Neural progenitor cell (in vitro differentiated cells): Measurements from ENCODE around the gene PVALEF. TPM values are rescaled to one million over a fixed set of nuclear protein-coding genes. Genes with fewer than 3 reads are reported as not detected.

Experiments
- DNase-seq: peaks from one replicate; pipeline ENCODE4 v3.0.0-alpha.2; 2016; ENCODE audit warnings: low spot score
- H2AFZ ChIP-seq: fragments of 200-600 bp; sonication (generic); replicated peaks from 2 replicates; pipeline ENCODE4 v1.6.1; 2016; ENCODE audit warnings: antibody characterized with exemption
- H3F3A ChIP-seq: fragments of 200-600 bp; sonication (generic); 2 replicates; pipeline ENCODE4 v1.6.1; 2016; ENCODE audit warnings: antibody characterized with exemption, low read depth
- H3K27ac ChIP-seq: fragments of 200-600 bp; sonication (generic); 2 replicates; pipeline ENCODE4 v1.5.1; 2016; ENCODE audit warnings: mild to moderate bottlenecking
- H3K27me3 ChIP-seq: fragments of 200-600 bp; sonication (generic); 2 replicates; pipeline ENCODE4 v1.6.1; 2016; ENCODE audit warnings: mild to moderate bottlenecking, moderate library complexity
- H3K36me3 ChIP-seq: fragments of 200-600 bp; sonication (generic); 2 replicates; pipeline ENCODE4 v1.5.1; 2016
- H3K4me1 ChIP-seq: fragments of 200-600 bp; sonication (generic); 2 replicates; pipeline ENCODE4 v1.6.1; 2016; ENCODE audit warnings: mixed run types
- H3K4me2 ChIP-seq: fragments of 200-600 bp; sonication (generic); 2 replicates; pipeline ENCODE4 v1.6.1; 2016
- H3K4me3 ChIP-seq: fragments of 200-600 bp; sonication (generic); 2 replicates; pipeline ENCODE4 v1.5.1; 2016
- H3K79me2 ChIP-seq: fragments of 200-600 bp; sonication (generic); 2 replicates; pipeline ENCODE4 v1.6.1; 2016; ENCODE audit warnings: low read depth
- H3K9ac ChIP-seq: fragments of 200-600 bp; sonication (generic); 2 replicates; pipeline ENCODE4 v1.6.1; 2016
- H3K9me3 ChIP-seq: fragments of 200-600 bp; sonication (generic); 2 replicates; pipeline ENCODE4 v1.5.1; 2016; ENCODE audit warnings: low read depth
- H4K20me1 ChIP-seq: fragments of 200-600 bp; sonication (generic); 2 replicates; pipeline ENCODE4 v1.6.1; 2016; ENCODE audit warnings: low read depth
- H3K27ac Mint-ChIP-seq: 3 replicates; pipeline ENCODE4 v1.8.0; 2021; ENCODE audit warnings: mixed read lengths
- H3K27me3 Mint-ChIP-seq: 2 replicates; pipeline ENCODE4 v1.8.0; 2022; ENCODE audit warnings: low read depth, mild to moderate bottlenecking, inconsistent platforms, moderate library complexity, mixed read lengths; ENCODE audit not compliant: insufficient read depth
- H3K36me3 Mint-ChIP-seq: 3 replicates; pipeline ENCODE4 v1.8.0; 2021; ENCODE audit warnings: mixed read lengths
- H3K4me1 Mint-ChIP-seq: 3 replicates; pipeline ENCODE4 v1.8.0; 2021; ENCODE audit warnings: mixed read lengths
- H3K4me3 Mint-ChIP-seq: 3 replicates; pipeline ENCODE4 v1.8.0; 2021; ENCODE audit warnings: mild to moderate bottlenecking, moderate library complexity, mixed read lengths
- H3K9me3 Mint-ChIP-seq: 3 replicates; pipeline ENCODE4 v1.8.0; 2020; ENCODE audit warnings: mixed read lengths
- EZH2 ChIP-seq: fragments of 200-600 bp; sonication (generic); IDR thresholded peaks from 2 replicates; pipeline ENCODE4 v1.6.1; 2017; ENCODE audit warnings: antibody characterized with exemption, mild to moderate bottlenecking, moderate library complexity
- EZH2phosphoT487 ChIP-seq: fragments of 200-600 bp; sonication (generic); IDR thresholded peaks from 2 replicates; pipeline ENCODE4 v1.6.1; 2017; ENCODE audit warnings: antibody characterized with exemption
- total RNA-seq: library from RNA; depleted of rRNA; stranded (reverse); fragments of >200 nt; gene quantifications from 2 replicates; pipeline ENCODE4 v1.2.3, GENCODE V29; 2015; ENCODE audit warnings: low replicate concordance
- TF ChIP-seq, protein P1 (sequence below): fragments of 200-600 bp; sonication (generic); IDR thresholded peaks from 2 replicates; pipeline ENCODE4 v1.5.1; 2017; ENCODE audit warnings: antibody characterized with exemption, mild to moderate bottlenecking

The PVALEF gene
- total RNA-seq, 1 donor from 2014 or later: not detected

DNA sequence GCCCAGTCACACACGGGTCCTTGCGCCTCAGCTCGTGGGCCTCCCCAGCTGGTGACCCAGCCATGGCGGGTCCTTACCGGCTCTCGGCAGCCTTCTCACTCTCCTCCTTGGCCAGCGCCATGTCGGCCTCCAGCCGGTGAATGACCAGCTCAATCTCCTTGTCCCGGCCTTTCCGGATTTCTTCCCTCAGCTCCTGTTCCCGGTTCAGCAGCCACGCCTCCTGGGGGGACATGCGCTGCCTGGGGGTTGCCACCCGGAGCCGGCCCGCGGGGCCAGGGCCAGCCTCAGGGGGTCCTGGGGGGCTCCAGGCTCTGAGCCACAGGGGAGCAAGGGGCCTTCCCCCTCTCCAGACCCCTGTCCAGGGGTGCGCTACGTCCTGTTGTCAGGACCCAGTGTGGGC, 25.8 kb downstream of the PVALEF start:
- H3K36me3 ChIP-seq: no peaks in the 10 kb centered on the region
- H3K79me2 ChIP-seq: no peaks in the 10 kb centered on the region
- no peaks in the 10 kb centered on the region for H3F3A ChIP-seq
- Mint-ChIP-seq H3K9me3 (no peaks in the 10 kb centered on the region), H3K27me3 (peaks cover 7% of the 10 kb centered on the region), H3K4me3 (no peak overlapping the region), H3K36me3 (no peaks in the 10 kb centered on the region), H3K4me1 (no peaks in the 10 kb centered on the region), H3K27ac (no peak overlapping the region)
- no peaks in the 10 kb centered on the region for H3K27me3 ChIP-seq
- no peak overlapping the region for H3K9ac ChIP-seq
- no peaks in the 10 kb centered on the region for H3K4me1 ChIP-seq
- no peaks in the 10 kb centered on the region for H3K9me3 ChIP-seq
- H4K20me1 ChIP-seq: no peaks in the 10 kb centered on the region
- no peak for TF ChIP-seq EZH2phosphoT487
- TF ChIP-seq, protein P1, sequence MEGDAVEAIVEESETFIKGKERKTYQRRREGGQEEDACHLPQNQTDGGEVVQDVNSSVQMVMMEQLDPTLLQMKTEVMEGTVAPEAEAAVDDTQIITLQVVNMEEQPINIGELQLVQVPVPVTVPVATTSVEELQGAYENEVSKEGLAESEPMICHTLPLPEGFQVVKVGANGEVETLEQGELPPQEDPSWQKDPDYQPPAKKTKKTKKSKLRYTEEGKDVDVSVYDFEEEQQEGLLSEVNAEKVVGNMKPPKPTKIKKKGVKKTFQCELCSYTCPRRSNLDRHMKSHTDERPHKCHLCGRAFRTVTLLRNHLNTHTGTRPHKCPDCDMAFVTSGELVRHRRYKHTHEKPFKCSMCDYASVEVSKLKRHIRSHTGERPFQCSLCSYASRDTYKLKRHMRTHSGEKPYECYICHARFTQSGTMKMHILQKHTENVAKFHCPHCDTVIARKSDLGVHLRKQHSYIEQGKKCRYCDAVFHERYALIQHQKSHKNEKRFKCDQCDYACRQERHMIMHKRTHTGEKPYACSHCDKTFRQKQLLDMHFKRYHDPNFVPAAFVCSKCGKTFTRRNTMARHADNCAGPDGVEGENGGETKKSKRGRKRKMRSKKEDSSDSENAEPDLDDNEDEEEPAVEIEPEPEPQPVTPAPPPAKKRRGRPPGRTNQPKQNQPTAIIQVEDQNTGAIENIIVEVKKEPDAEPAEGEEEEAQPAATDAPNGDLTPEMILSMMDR: no peak
- TF ChIP-seq EZH2: no peak
- H3K27ac ChIP-seq: no peak overlapping the region
- H3K4me2 ChIP-seq: no peak overlapping the region
- no peak overlapping the region for H2AFZ ChIP-seq
- DNase-seq: no peak
- H3K4me3 ChIP-seq: no peak overlapping the region

DNA sequence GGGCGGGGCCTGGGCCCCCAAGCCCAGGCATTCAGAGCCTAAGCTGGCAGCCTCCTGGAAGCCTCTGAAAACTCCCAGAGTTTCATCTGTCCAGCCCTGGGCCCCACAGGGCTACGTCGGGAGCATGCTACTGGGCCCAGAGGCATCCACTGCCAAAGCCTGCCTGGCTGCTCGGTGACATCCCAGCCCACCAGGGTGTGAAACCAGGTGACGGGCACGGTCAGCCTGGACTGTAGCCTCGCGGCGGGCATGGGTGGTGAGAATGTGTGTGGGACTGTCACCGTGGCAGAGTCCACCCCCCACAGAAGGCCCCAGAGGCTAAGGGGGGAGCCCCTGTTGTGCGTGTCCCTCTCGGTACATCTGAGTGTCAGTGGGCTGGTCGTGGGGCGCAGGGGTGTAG, 26.3 kb downstream of the PVALEF start:
- Histone ChIP-seq H3K9me3 (no peaks in the 10 kb centered on the region), H3K27me3 (no peaks in the 10 kb centered on the region), H3F3A (no peaks in the 10 kb centered on the region), H3K36me3 (no peaks in the 10 kb centered on the region), H3K4me1 (no peaks in the 10 kb centered on the region), H3K9ac (no peak overlapping the region), H3K4me3 (no peak overlapping the region), H4K20me1 (no peaks in the 10 kb centered on the region), H3K27ac (no peak overlapping the region), H2AFZ (no peak overlapping the region), H3K4me2 (no peak overlapping the region), H3K79me2 (no peaks in the 10 kb centered on the region)
- Mint-ChIP-seq H3K4me3 (no peak overlapping the region), H3K4me1 (no peaks in the 10 kb centered on the region), H3K27ac (no peak overlapping the region), H3K36me3 (no peaks in the 10 kb centered on the region), H3K27me3 (peaks cover 2% of the 10 kb centered on the region), H3K9me3 (no peaks in the 10 kb centered on the region)
- TF ChIP-seq, protein P1: no peak
- TF ChIP-seq EZH2 (no peak), EZH2phosphoT487 (no peak)
- DNase-seq: no peak

DNA sequence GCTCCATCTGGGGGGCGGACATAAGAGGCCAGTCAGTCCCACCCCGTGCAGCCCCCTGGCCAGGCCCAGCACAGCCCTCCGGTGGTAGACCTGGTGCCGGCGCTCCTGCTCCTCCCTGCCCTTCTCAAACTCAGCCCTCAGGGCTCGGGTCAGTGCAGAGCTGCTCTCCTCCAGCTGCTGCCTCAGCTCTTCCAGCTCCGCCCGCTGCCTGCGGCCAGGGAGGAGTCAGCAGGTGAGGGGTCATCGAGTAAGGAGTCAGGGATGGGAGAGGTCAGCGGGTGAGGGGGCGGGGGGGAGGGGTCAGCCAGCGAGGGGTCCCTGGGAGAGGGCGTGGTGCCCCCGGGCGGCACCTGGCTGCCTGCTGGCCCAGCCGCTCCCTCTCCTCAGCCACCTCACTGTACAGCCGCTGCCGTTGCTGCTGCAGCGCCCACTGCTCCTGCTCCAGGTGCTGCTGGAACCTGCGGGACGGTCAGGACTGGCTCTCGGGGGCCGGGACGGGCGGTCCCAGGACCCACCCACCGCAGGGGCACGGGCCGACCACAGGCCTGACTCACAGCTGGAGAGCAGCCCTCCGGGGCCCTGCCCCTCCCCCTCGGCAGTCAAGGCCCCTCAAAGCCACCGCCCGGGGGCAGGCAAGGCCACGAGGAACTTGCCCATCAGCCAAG, 27.2 kb downstream of the PVALEF start:
- H3K27me3 Mint-ChIP-seq: no peaks in the 10 kb centered on the region
- Histone ChIP-seq H3K4me3 (no peak overlapping the region), H2AFZ (no peak overlapping the region), H3K4me2 (no peak overlapping the region), H4K20me1 (no peaks in the 10 kb centered on the region), H3K79me2 (no peaks in the 10 kb centered on the region), H3K27ac (no peak overlapping the region), H3K9me3 (no peaks in the 10 kb centered on the region), H3K4me1 (no peaks in the 10 kb centered on the region), H3K9ac (no peak overlapping the region), H3F3A (no peaks in the 10 kb centered on the region), H3K27me3 (no peaks in the 10 kb centered on the region), H3K36me3 (no peaks in the 10 kb centered on the region)
- no peaks in the 10 kb centered on the region for H3K36me3 Mint-ChIP-seq
- DNase-seq: peak; percentile 16
- no peaks in the 10 kb centered on the region for H3K9me3 Mint-ChIP-seq
- H3K27ac Mint-ChIP-seq: no peak overlapping the region
- no peak overlapping the region for H3K4me3 Mint-ChIP-seq
- H3K4me1 Mint-ChIP-seq: no peaks in the 10 kb centered on the region
- no peak for TF ChIP-seq EZH2
- TF ChIP-seq, protein P1: no peak
- TF ChIP-seq EZH2phosphoT487: no peak
